Ramos (cell line): ENCODE data around the gene FLNA.

ENCODE experiments used
- in situ Hi-C: fragments of 300-500 bp; cut with MboI; formaldehyde crosslinking; loops from one replicate; pipeline ENCODE4 v1.14.3; 2022; ENCODE audit warnings: low sequenced_read_pairs; ENCODE audit not compliant: unreplicated experiment

The FLNA gene

GRCh38 chrX:154374313-154375155 is at the start of gene FLNA:
FLNA (minus strand) TSS chrX:154374634; CDS start chrX:154371245, 3,389 bp downstream.
- in situ Hi-C loops: no loop called here

- in situ Hi-C loops: loop anchor here (25.0 kb wide), 1 partner anchor 117 kb away; the partner anchor contains the start of genes G6PD and IKBKG
These were observed 45.9 kb upstream of the FLNA start for GRCh38 chrX:154420402-154420756.

GRCh38 chrX:154419688-154420401 is 45.4 kb upstream of the FLNA start:
- in situ Hi-C loops: loop anchor here (25.0 kb wide), 1 partner anchor 117 kb away; the partner anchor contains the start of genes G6PD and IKBKG

- in situ Hi-C loops: loop anchor here (25.0 kb wide), 1 partner anchor 118 kb away; the partner anchor contains the start of genes G6PD and IKBKG
These were observed 44.8 kb upstream of the FLNA start for GRCh38 chrX:154419189-154419588.

GRCh38 chrX:154417157-154417556 is 42.7 kb upstream of the FLNA start:
- in situ Hi-C loops: loop anchor here (25.0 kb wide), 1 partner anchor 120 kb away; the partner anchor contains the start of genes G6PD and IKBKG

GRCh38 chrX:154413142-154413541 is 38.7 kb upstream of the FLNA start:
- in situ Hi-C loops: loop anchor here (25.0 kb wide), 1 partner anchor 124 kb away; the partner anchor contains the start of genes G6PD and IKBKG

- in situ Hi-C loops: loop anchor here (25.0 kb wide), 1 partner anchor 125 kb away; the partner anchor contains the start of genes G6PD and IKBKG
These were observed 38.0 kb upstream of the FLNA start for GRCh38 chrX:154412468-154412867.

- in situ Hi-C loops: loop anchor here (25.0 kb wide), 1 partner anchor 125 kb away; the partner anchor contains the start of genes G6PD and IKBKG
These were observed 37.5 kb upstream of the FLNA start for GRCh38 chrX:154411981-154412340.

- in situ Hi-C loops: loop anchor here (25.0 kb wide), 1 partner anchor 128 kb away; the partner anchor contains the start of genes G6PD and IKBKG
These were observed 34.9 kb upstream of the FLNA start, which contains the start of gene DNASE1L1 for GRCh38 chrX:154409222-154409871. DNASE1L1 (minus strand) TSS chrX:154409254; CDS start chrX:154405568, 3,686 bp downstream.

- in situ Hi-C loops: loop anchor here (25.0 kb wide), 1 partner anchor 129 kb away; the partner anchor contains the start of genes G6PD and IKBKG
These were observed 34.3 kb upstream of the FLNA start for GRCh38 chrX:154408659-154409221.

GRCh38 chrX:154404625-154405192 is 30.3 kb upstream of the FLNA start:
- in situ Hi-C loops: loop anchor here (25.0 kb wide), 1 partner anchor 133 kb away; the partner anchor contains the start of genes G6PD and IKBKG

- in situ Hi-C loops: loop anchor here (25.0 kb wide), 1 partner anchor 133 kb away; the partner anchor contains the start of genes G6PD and IKBKG
These were observed 29.4 kb upstream of the FLNA start for GRCh38 chrX:154403858-154404257.

- in situ Hi-C loops: loop anchor here (25.0 kb wide), 1 partner anchor 134 kb away; the partner anchor contains the start of genes G6PD and IKBKG
These were observed 28.8 kb upstream of the FLNA start for GRCh38 chrX:154403192-154403591.

GRCh38 chrX:154402622-154403127 is 28.2 kb upstream of the FLNA start:
- in situ Hi-C loops: loop anchor here (25.0 kb wide), 1 partner anchor 135 kb away; the partner anchor contains the start of genes G6PD and IKBKG

- in situ Hi-C loops: loop anchor here (25.0 kb wide), 1 partner anchor 135 kb away; the partner anchor contains the start of genes G6PD and IKBKG
These were observed 27.6 kb upstream of the FLNA start for GRCh38 chrX:154401918-154402621.

GRCh38 chrX:154401045-154401799 is 26.8 kb upstream of the FLNA start:
- in situ Hi-C loops: loop anchor here (25.0 kb wide), 1 partner anchor 136 kb away; the partner anchor contains the start of genes G6PD and IKBKG

GRCh38 chrX:154400369-154400817 is 26.0 kb upstream of the FLNA start:
- in situ Hi-C loops: loop anchor here (25.0 kb wide), 1 partner anchor 137 kb away; the partner anchor contains the start of genes G6PD and IKBKG
